Measurements from ENCODE around the gene CWC27.

Gene CWC27

GRCh38 chr5:64811050-64811640 is 42.4 kb downstream of the CWC27 start:
- no peaks in the 10 kb centered on the region for H3K4me1 ChIP-seq (ENCODE audit: control insufficient read depth, insufficient read depth, low read length)
- no peak overlapping the region for H3K27ac ChIP-seq (ENCODE audit: extremely low read depth, low read depth, low read length)
- POLR2A ChIA-PET: no interaction called here
- CTCF ChIA-PET: interaction anchor here (0.6 to 3.4 kb wide), 33 partner anchors 9 to 1016 kb away, joined by 3 to 48 read pairs (median 4); partner anchors contain the start of gene ADAMTS6
- H3K9me3 ChIP-seq (ENCODE audit: control insufficient read depth, insufficient read depth, low read depth, low read length): no peaks in the 10 kb centered on the region
- TF ChIP-seq ZNF654 (tag by site-specific recombination; IDR thresholded peaks at IDR 0.05; ENCODE audit: low read depth) (peak; percentile 89), ELK4 (IDR thresholded peaks at IDR 0.05; ENCODE audit: borderline replicate concordance, low read depth, low read length) (no peak), ZXDB (tag by site-specific recombination; IDR thresholded peaks at IDR 0.05) (no peak), CTCF (tag by site-specific recombination; IDR thresholded peaks at IDR 0.05) (0 out of 2 replicates have a peak, but pooled peaks have one; percentile 26)
- peaks cover 0 to 5% of the 10 kb centered on the region in 2 experiments; a peak in 2 of 3 replicates for H3K36me3 ChIP-seq (ENCODE audit: control insufficient read depth in 2 of 2, insufficient read depth in 1 of 2, low read length in 2 of 2)
- no peak overlapping the region for H3K4me3 ChIP-seq (ENCODE audit: low read depth, low read length)

- Histone ChIP-seq H3K9me3 (ENCODE audit: control insufficient read depth, insufficient read depth, low read depth, low read length) (no peaks in the 10 kb centered on the region), H3K36me3 (ENCODE audit: control insufficient read depth in 2 of 2, insufficient read depth in 1 of 2, low read length in 2 of 2) (peaks cover 0 to 3% of the 10 kb centered on the region in 2 experiments; a peak in 2 of 3 replicates), H3K4me1 (ENCODE audit: control insufficient read depth, insufficient read depth, low read length) (no peaks in the 10 kb centered on the region), H3K27ac (ENCODE audit: extremely low read depth, low read depth, low read length) (no peak overlapping the region), H3K4me3 (ENCODE audit: low read depth, low read length) (no peak overlapping the region)
- POLR2A ChIA-PET: no interaction called here
- CTCF ChIA-PET: interaction anchor here (0.6 to 1.1 kb wide), 3 partner anchors 9 to 670 kb away, joined by 3 to 5 read pairs (median 3); no protein-coding TSS in a partner anchor
- no peak for TF ChIP-seq ZNF513 (tag by site-specific recombination; IDR thresholded peaks at IDR 0.05)
- TF ChIP-seq ZNF704 (tag by site-specific recombination; IDR thresholded peaks at IDR 0.05): no peak
- no peak for TF ChIP-seq ZNF19 (tag by site-specific recombination; IDR thresholded peaks at IDR 0.05; ENCODE audit: low read depth)
- TF ChIP-seq ZNF645 (tag by site-specific recombination; IDR thresholded peaks at IDR 0.05): no peak
- no peak for TF ChIP-seq ZNF544 (tag by site-specific recombination; IDR thresholded peaks at IDR 0.05)
- no peak for TF ChIP-seq YY2 (tag by site-specific recombination; IDR thresholded peaks at IDR 0.05)
- no peak for TF ChIP-seq ZNF658 (tag by site-specific recombination; IDR thresholded peaks at IDR 0.05)
- TF ChIP-seq ZNF292 (tag by site-specific recombination; IDR thresholded peaks at IDR 0.05; ENCODE audit: borderline replicate concordance, low read depth): no peak
- TF ChIP-seq ZFP41 (tag by site-specific recombination; IDR thresholded peaks at IDR 0.05; ENCODE audit: borderline replicate concordance): no peak
- no peak for TF ChIP-seq ZNF610 (tag by site-specific recombination; IDR thresholded peaks at IDR 0.05; ENCODE audit: borderline replicate concordance)
- no peak for TF ChIP-seq ZNF112 (tag by site-specific recombination; IDR thresholded peaks at IDR 0.05)
- no peak for TF ChIP-seq SP7 (tag by site-specific recombination; IDR thresholded peaks at IDR 0.05)
- TF ChIP-seq MYNN (tag by site-specific recombination; IDR thresholded peaks at IDR 0.05; ENCODE audit: borderline replicate concordance): no peak
- no peak for TF ChIP-seq ZNF416 (tag by site-specific recombination; IDR thresholded peaks at IDR 0.05)
- no peak for TF ChIP-seq OSR2 (tag by site-specific recombination; IDR thresholded peaks at IDR 0.05)
Measured at GRCh38 chr5:64814073-64814472, 45.3 kb downstream of the CWC27 start.
